Eye (tissue), 1 donor: ENCODE results near the gene ENOX1.
"Not testable (repeated sequence)": the region's sequence is repeated elsewhere in the genome, so short reads cannot be mapped to it uniquely, and the experiment has no call there.

Experiments used
- DNase-seq: peaks from one replicate; pipeline ENCODE4 v3.0.0-alpha.2; 2015

ENOX1 gene

DNA sequence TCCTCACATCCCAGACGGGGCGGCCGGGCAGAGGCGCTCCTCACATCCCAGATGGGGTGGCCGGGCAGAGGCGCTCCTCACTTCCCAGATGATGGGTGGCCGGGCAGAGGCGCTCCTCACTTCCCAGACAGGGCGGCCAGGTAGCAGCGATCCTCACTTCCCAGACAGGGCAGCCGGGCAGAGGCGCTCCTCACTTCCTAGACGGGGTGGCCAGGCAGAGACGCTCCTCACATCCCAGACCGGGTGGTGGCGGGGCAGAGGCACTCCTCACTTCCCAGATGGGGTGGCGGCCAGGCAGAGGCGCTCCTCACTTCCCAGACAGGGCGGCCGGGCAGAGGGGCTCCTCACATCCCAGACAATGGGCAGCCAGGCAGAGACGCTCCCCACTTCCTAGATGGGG is 370.4 kb downstream of the ENOX1 start:
- not testable (repeated sequence) for DNase-seq

DNA sequence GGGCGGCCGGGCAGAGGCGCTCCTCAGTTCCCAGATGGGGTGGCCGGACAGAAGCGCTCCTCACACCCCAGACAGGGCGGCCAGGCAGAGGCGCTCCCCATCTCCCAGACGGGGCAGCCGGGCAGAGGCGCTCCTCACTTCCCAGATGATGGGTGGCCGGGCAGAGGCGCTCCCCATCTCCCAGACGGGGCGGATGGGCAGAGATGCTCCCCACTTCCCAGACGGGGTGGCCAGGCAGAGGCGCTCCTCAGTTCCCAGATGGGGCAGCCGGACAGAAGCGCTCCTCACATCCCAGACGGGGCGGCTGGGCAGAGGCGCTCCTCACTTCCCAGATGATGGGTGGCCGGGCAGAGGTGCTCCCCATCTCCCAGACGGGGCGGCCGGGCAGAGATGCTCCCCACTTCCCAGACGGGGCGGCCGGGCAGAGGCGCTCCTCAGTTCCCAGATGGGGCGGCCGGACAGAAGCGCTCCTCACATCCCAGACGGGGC is 370.8 kb downstream of the ENOX1 start:
- DNase-seq, result not testable (repeated sequence)

DNA sequence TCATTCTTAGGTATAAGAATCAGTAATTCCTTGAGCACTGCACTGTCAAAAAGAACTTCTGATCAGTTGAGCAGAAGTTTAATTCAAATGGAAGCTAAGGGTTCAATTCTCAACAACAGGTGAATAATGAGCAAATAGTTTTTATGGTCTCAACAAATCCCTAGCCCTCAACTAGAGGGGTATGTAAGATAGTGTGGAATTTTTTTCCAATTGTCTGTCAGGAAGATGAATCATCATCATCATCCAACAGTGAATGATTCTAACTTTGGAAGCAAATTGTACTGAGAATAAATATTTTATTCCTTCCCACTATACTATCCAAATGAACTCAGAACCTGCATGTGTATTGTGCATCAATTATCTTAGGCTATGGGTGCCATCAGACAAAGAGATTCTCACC is 372.7 kb downstream of the ENOX1 start:
- no peak for DNase-seq

DNA sequence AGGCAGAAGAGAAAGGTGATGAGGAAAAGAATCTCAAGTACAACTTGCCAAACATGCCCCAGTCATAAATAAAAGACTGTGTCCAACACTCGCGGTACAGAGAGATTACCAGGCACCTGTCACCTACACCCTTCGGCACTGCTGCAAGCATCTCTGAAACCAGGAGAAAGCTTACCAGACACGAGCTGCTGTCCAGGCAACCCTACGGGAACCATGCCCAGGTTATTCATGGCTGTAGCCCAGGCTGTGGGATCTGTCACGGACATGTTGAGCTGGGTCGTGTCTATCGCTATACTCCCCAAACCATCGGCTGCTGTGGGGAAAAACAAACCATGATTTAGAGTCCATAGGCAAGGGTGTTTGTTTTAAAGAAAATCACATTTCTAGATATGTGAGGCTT is 375.0 kb downstream of the ENOX1 start:
- no peak for DNase-seq

DNA sequence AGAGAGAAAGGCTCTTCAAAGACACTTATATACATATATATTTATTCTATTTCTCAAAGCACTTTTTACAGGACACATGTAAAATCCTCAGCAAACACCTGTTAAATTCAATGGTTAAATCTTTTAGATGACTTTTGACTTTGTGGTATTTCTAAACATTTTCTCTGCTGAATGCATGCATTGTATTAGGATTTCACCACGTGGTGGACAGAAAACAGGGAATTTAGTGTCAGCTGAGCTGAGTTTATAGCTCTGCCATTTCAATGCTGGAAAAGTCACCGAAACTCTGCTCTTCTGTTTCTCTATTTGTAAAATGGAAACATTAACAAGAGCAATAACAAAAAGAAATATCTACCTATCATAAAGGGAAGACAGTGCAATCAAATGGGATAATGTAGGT is 375.6 kb downstream of the ENOX1 start:
- DNase-seq, result no peak

DNA sequence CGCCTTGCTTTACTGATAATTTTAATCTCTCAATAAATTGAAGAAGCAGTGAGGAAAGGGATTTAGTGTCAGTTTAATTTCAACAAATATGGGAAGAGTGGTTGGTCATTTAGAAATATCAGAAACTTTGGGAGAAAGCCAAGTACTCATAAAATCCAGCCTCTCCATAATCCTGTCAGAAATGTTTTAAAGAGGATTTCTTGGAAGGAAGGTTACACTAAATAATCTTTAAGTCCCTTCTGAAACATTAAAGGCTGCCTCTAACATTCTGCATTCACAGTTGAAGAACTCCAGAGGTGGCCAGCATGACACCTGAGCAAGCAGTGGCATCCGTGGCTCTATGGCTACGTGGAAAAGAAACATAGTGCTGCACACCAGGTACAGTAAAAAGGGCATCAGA is 378.5 kb downstream of the ENOX1 start:
- no peak for DNase-seq

DNA sequence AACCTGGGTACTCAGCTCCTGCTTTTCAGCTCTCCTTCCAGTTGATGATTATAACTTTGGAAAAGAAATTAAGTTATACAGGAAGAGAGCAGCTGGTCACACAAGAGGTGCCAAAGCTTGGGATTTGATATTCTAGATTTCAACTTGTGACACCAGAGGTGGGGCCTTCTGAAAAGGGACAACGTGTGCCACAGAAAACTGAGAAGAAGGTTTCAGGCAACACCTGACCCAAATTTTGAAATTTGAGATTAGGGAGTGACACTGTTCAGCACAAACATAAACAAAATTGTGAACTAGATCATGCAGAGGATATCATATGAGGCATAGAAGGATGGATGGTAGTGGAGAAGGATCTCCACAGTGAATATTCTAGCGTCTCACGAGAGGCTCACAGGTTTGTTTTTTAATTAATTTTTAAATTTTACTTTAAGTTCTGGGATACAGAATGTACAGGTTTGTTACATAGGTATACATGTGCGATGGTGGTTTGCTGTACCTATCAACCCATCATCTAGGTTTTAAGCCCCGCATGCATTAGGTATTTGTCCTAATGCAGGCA is 379.7 kb downstream of the ENOX1 start:
- no peak for DNase-seq

DNA sequence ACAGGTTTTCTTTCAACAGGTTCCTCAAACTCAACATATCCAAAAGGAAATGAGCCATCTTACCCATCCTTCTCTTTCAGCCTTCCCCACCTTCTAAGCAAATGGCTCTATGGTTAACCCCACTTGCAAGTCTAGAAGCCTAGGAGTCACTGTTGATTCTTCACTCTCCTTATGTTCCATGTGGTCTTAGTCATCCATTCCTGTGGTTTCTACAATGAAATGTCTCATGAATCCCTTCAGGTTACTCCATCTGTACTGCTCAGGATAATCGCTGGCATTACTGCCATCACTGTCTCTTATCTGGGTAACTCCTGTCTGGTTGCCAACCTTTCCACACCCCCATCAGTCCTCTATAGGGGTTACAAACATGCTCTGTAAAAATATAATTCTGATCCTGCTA is 381.3 kb downstream of the ENOX1 start:
- DNase-seq, result no peak

DNA sequence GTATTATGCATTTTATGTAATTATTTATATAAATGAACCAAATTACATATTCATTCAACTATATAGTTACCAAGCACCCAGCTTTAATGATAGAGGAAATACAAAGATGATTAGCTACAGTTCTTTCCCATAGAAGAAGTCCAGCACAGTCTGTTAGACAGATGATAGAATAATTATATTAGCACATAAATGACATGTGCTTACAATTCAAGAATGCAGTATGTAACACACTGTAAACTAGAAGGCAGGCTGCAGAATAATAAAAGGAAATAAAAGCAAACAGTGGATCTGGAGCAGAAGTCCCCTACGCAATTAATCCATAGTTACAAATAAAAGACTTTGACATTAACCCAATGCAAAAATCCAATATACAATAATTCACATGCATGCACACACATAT is 384.4 kb downstream of the ENOX1 start:
- DNase-seq, result no peak

DNA sequence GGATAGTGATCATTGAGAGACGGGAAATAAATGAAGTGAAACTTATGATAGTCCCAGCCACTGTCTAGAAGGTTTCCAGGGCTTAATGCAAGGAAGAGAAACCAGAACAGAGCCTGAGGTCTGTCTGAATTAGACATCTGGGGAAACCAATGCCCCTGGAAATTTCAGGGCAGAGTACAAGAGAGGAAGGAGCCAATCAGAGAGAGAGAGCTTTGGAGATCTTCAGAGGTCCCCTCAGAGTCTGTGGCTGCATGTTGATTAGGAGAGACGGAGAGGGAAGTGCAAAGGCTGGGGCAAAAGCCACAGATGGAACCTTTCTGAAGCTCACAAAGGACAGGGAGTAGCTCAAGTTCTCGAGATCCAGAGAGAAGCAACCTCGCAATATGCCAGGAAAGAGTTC is 385.4 kb downstream of the ENOX1 start:
- DNase-seq, result no peak

DNA sequence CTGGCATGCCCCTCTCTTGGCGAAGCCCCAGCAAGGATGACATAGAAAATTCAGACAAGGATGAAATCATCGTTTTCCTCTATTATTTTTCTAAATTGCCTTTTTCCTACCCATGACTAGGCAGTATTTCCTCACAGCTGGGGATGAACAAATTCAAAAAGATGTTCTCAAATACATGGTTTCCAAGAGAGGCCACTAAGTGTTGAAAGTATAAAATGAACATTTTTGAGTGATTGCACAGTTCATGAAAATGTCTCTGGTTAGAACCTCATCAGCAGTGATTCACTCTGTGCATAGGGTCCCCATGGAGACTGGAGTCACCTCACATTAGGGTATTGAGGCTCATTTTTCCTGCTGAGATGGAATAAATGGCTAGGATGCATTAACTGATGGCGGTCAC is 389.7 kb downstream of the ENOX1 start:
- DNase-seq, result peak; percentile 58

DNA sequence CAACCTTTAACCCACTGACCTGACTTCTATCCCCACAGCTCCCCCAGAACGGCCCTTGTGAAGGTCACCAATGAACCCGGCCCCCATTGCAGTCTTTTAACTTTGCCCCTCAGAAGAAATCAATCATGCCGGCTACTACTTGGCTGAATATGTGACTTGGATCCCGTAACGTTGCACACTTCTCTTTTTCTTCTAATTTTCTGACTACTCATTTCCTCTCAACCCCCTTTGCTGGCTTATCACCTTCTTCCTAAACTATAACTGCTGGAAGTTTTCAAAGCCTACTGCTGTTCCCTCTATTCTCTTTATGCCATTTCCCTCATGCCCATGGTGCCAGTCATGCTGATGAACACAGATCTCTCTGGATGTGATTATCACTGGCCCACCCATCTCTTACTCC is 395.7 kb downstream of the ENOX1 start:
- no peak for DNase-seq

DNA sequence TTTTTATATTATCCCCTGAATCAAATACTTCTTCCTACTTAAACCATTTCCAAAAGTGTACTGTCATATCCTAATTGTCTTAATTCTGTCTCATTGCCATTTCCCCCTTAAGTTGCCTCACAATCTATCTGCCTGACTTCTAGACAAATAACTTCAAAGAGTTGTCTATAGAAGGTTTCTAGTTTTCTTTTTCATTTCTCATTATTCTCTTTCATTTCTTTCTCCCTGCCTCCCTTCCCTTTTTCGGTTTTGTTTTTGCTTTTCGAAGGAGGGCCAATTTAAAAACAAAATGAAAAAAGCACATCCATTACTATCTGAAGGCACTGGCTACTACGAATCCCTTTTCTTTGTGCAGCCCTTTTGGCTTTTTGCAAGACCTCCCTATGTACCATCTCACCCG is 396.2 kb downstream of the ENOX1 start:
- no peak for DNase-seq

DNA sequence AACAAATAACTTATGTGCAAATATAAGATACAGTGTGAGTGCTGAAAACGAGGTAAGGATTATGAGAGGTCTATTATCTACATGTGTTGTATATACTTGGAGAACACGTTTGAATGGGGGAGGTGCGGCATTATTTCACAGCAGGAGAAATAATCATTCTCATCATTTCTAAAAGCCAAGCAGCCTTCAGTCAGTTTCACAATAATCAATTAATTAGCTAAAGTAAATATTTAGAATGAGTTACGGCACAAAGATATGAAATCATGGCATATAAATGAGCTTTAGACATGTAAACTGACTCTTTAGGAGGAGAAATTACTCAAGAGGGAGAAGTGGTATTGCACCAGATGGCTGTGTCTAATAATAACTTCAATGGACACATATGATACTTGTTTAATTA is 396.8 kb downstream of the ENOX1 start:
- no peak for DNase-seq

DNA sequence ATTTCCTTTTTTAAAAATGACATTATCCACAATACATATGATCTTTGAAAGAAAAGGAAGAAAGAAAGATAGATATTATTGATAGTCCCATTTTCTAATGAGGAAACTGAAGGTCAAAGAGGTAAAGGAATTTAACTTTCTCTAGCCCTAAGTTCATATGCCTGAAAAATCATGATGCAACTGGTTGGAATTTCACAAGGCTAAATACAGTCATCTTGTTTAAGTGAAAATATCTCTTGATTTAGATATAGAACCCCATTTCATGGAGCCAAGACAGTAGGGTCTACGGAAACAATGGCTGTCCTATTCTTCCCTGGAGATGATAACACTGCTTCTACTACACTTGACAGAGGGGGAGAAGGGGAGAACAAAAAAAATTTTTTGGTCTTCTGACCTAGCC is 397.2 kb downstream of the ENOX1 start:
- no peak for DNase-seq

DNA sequence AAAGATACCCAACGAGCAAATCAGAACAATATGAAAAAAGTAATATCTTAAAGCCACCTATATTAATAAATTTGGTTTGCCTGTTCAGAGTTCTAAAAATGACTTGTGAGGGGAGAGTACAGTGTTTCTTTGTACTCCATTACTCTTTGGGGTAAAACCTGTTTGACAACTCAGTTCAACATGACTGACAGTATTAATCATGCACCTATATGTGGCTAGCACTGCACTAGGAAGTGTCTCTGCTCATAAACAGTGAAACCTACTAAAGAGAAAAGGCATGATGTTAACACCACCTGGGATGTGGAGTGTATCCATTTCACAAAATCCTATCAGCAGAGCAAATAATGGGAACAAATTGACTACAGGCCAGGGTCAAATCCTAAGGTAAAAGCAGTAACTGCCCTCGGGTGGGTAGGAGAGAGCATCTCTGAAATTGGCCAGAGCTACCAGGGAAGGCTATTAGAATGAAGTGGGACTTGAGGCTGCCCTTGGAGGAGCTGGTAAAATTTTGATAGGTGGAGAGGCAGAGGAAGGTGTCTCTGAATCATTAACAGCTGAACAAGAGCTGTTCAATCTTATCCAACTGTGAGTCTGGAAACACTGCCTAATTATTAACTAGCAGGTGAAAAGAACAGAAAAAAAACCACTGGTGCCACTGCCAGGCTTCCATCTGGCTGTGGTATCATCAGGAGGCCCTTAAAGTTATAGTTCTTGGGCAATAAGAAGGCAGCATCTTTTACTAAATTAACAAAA is 398.3 kb downstream of the ENOX1 start:
- no peak for DNase-seq

DNA sequence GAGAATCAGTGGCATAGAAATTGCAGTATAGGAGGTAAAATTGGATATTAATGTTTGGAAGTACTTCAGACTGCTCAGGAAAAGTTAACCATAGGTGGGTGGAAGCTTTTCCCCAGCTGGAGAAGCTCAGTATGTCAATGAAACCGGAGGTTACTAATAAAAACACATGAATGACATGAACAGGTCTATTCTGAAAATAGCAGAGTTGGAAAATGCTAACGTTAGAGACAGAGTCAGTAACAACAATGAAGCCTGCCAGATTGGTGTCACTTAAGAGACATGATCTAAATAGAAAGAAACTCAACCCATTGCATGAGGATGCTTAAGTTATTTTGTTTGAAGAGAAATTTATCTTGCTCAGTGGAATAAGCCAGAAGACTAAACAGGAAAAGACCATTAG is 398.9 kb downstream of the ENOX1 start:
- no peak for DNase-seq

DNA sequence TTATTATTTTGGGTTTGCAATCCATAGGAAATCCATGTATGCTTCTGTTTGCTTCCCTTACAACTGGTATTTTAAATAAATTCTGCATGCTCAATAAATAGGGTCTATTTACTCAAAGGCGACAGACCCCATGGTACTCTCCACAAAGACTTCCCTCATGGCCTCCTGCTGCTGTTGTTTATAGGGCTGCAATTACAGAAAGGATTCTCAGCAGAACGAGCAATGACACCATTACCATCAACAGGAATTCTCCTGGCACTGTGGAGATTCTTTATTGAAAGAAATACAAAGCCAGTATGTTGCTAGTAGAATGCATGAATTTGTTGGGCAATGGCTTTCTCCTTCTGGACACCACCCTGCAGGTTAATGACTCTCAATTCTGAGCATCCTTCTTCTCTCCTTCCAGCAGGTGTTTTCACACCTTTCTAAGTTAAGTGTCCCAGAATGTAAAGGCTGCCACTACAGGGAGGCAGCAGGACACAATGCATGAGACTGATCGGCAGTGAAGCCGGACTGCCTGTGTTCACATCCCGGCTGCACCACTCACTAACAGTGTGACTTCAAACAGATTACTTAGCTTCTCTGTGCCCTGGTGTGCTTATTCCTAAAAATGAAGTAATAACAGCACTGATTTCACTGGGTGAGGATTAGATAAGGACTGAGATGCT is 403.1 kb downstream of the ENOX1 start:
- DNase-seq, result no peak

DNA sequence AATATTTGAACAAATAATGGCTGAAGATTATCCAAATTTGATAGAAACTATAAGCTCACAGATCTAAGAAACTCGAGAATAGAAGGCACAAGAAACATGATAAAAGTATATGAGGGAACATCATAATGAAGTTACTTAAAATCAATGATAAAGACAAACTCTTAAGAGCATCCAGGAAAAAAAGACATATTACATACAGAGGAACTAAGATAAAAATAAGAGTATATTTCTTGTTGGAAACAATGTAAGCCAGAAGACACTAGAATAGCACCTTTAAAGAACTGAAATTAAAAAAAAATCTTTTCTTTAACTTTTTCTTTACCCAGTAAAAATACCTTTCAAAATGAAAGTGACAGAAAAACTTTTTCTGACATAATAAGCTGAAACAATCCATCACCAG is 407.0 kb downstream of the ENOX1 start:
- no peak for DNase-seq

DNA sequence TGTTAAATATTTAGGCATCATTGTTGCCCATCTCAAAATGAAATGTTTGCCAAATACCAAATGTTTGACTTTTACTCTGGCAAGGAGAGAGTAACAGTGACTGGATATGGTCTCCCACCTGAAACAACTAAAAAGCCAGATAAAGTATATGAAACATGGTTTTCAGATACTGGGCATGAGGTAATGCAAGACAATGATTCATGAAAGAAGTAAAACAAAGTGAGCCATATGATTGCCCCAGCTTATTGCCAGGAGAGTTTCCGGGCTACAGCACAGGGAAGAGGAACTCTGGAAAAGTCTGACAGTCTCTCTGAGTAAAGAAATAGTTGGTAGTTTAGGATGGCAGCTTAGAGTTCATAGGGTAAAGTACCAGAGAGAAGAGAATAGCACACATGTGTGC is 408.8 kb downstream of the ENOX1 start:
- DNase-seq, result no peak

DNA sequence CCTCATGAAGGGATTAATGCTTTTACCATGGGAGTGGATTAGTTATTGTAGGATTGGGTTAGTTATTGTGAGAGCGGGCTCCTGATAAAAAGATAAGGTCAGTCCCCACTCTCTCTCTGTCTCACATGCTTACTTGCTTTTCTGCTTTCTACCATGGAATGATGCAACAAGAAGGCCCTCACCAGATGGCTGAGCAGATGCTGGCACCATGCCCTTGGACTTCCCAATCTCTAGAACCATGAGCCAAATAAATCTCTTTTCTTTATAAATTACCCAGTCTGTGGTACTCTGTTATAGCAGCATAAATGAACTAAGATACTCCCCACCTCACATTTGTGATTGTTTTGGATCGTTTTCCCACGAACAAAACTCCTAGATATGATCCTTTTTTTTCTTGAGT is 409.6 kb downstream of the ENOX1 start:
- DNase-seq, result no peak

DNA sequence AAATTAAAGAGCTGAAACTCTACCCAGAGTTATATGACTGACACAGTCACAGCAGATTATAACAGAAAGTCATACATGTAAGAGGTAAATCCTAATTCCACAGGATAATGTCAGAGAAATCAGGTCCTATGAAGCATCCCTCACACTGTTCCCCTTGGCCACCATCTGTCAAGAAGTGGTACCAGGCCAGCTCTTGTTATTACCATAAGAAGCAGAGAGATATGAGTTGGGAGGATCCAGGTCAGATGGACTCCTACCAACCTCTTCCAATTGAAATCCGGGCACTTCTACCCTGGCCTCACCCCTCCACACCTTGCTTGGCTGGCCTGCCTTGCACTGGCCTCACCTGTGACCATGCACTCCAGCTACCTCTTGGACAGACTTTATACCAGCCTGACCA is 410.2 kb downstream of the ENOX1 start:
- no peak for DNase-seq

DNA sequence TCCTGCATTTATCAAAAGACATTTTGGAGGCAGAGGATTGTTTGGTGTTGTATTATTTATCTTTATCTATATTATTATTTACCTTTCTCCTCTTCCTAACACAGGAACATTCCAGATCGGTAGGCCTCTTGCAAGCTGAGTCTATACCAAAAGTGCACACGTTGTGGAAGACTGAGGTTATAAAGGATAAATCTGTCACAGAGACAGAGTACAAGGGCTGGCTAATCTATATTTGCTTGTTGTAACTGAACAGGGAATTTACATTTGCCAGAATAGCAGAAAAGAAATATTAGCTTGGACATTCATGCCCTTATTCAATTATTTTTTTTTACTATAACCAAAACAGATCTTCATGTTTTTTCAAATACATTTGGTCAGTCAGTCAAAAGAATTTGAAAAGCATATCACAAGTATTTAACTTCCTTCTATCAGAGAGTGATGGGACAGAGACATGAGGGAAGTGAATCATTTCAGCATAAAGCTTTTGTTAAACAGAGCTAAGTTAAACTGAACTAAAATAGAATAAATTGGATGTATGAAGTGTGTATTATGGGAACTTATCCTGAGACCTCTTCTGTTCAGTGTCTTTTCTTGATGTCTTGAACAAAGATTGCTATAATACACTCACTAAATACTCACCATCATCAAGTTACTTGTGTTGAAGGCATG is 410.8 kb downstream of the ENOX1 start:
- DNase-seq, result no peak

DNA sequence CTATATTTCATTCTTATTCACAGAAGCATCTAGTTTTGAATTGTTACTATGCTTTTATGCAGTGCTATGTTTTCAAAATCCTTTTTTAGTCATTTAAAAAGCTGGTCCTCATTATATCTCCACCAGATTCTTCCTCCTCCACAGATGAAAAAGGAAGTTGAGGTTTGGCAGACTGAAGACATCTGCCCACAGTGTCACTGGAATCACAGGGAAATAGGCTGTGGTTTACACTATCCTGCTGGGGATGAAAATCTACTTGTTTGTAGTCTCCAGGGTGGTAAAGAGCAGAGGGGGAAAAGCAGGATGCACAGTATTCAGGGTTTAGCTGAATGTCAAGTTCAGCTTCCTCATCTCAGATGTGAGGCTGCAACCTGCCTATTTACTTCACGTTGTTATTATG is 412.2 kb downstream of the ENOX1 start:
- no peak for DNase-seq
